HG02840 (cell line): ENCODE measurements around the gene ADGRD2.

Source experiments
- ATAC-seq: cut with Tn5 transposase; IDR thresholded peaks from one replicate; pipeline ENCODE4 v1.9.1; 2021; ENCODE audit warnings: mild to moderate bottlenecking, moderate library complexity, moderate number of reproducible peaks; ENCODE audit not compliant: unreplicated experiment, low FRiP score

ADGRD2 gene

GRCh38 chr9:124505006-124505900 is 55.0 kb downstream of the ADGRD2 start:
- no peak for ATAC-seq

GRCh38 chr9:124505901-124506346 is 55.7 kb downstream of the ADGRD2 start:
- ATAC-seq, result no peak

- no peak for ATAC-seq
These were observed 56.2 kb downstream of the ADGRD2 start for GRCh38 chr9:124506433-124506832.

GRCh38 chr9:124506931-124507879 is 57.0 kb downstream of the ADGRD2 start, which contains the start of gene NR5A1:
Gene NR5A1 (minus strand): TSS chr9:124507399. CDS start chr9:124503395, 4,004 bp downstream.
- ATAC-seq, result no peak

- ATAC-seq, result no peak
These were observed 57.7 kb downstream of the ADGRD2 start for GRCh38 chr9:124507880-124508423.

- no peak for ATAC-seq
These were observed 60.6 kb downstream of the ADGRD2 start for GRCh38 chr9:124510650-124511425.

GRCh38 chr9:124511426-124511840 is 61.2 kb downstream of the ADGRD2 start:
- no peak for ATAC-seq

- no peak for ATAC-seq
These were observed 61.9 kb downstream of the ADGRD2 start for GRCh38 chr9:124511891-124512805.

GRCh38 chr9:124512806-124513204 is 62.6 kb downstream of the ADGRD2 start:
- ATAC-seq, result no peak

- ATAC-seq, result no peak
These were observed 63.2 kb downstream of the ADGRD2 start for GRCh38 chr9:124513376-124513994.

- no peak for ATAC-seq
These were observed 63.9 kb downstream of the ADGRD2 start for GRCh38 chr9:124514125-124514524.

GRCh38 chr9:124514874-124515273 is 64.6 kb downstream of the ADGRD2 start:
- no peak for ATAC-seq

- ATAC-seq, result no peak
These were observed 67.3 kb downstream of the ADGRD2 start for GRCh38 chr9:124517600-124517999.

- no peak for ATAC-seq
These were observed 67.9 kb downstream of the ADGRD2 start for GRCh38 chr9:124518116-124518515.

- ATAC-seq, result no peak
These were observed 70.0 kb downstream of the ADGRD2 start for GRCh38 chr9:124520206-124520596.

- no peak for ATAC-seq
These were observed 70.9 kb downstream of the ADGRD2 start for GRCh38 chr9:124521142-124521541.

- no peak for ATAC-seq
These were observed 72.2 kb downstream of the ADGRD2 start for GRCh38 chr9:124522121-124523098.
